ENCODE data around the gene B4GALNT4.
"Not testable (repeated sequence)": the region's sequence is repeated elsewhere in the genome, so short reads cannot be mapped to it uniquely, and the experiment has no call there.

B4GALNT4 gene

DNA sequence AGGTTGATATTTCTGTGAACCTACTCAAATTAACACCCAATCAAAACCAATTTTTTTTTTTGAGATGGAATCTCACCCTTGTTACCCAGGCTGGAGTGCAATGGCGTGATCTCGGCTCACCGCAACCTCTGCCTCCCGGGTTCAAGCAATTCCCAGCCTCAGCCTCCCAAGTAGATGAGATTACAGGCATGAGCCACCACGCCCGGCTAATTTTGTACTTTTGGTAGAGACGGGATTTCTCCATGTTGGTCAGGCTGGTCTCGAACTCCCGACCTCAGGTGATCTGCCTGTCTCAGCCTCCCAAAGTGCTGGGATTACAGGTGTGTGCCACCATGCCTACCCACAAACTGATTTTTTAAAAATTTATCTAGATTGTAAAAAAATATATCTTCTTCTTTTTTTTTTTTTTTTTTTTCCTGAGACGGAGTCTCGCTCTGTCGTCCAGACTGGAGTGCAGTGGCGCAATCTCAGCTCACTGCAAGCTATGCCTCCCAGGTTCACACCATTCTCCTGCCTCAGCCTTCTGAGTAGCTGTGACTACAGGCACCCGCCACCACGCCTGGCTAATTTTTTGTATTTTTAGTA lies 40.7 kb upstream of the B4GALNT4 start:
- not testable (repeated sequence) for H3K27ac ChIP-seq (ENCODE audit: low read length); H3K4me1 ChIP-seq (ENCODE audit: insufficient read depth, low read length); H3K27me3 ChIP-seq (ENCODE audit: insufficient read depth, low read length); H3K9ac ChIP-seq (ENCODE audit: low read depth, low read length); H3K9me3 ChIP-seq (ENCODE audit: insufficient read depth, low read depth, low read length); H3K36me3 ChIP-seq (ENCODE audit: insufficient read depth, low read depth, low read length); H3K4me3 ChIP-seq (ENCODE audit: low read length)

DNA sequence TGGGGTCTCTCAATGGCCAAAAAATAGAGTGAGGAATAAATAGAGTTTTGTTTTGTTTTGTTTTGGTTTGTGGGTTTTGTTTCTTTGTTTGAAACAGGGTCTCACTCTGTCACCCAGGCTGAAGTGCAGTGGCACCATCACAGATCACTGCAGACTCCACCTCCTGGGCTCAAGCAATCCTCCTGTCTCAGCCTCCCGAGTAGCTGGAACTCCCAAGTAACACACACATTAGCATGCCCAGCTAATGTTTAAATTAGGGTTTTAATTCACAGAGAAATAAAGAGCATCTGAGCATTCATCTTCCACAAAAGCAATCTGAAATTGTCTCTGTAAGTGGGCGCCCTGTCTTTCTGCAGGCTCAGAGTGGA lies 39.4 kb upstream of the B4GALNT4 start:
- no peak overlapping the region for H3K27ac ChIP-seq (ENCODE audit: low read length)
- H3K36me3 ChIP-seq (ENCODE audit: insufficient read depth, low read depth, low read length), result no peaks in the 10 kb centered on the region
- no peaks in the 10 kb centered on the region for H3K27me3 ChIP-seq (ENCODE audit: insufficient read depth, low read length)
- no peak overlapping the region for H3K9ac ChIP-seq (ENCODE audit: low read depth, low read length)
- peaks cover 7% of the 10 kb centered on the region; the same call in 1 of the 2 replicates for H3K4me1 ChIP-seq (ENCODE audit: insufficient read depth, low read length)
- no peak overlapping the region for H3K4me3 ChIP-seq (ENCODE audit: low read length)
- peaks cover 6% of the 10 kb centered on the region for H3K9me3 ChIP-seq (ENCODE audit: insufficient read depth, low read depth, low read length)

DNA sequence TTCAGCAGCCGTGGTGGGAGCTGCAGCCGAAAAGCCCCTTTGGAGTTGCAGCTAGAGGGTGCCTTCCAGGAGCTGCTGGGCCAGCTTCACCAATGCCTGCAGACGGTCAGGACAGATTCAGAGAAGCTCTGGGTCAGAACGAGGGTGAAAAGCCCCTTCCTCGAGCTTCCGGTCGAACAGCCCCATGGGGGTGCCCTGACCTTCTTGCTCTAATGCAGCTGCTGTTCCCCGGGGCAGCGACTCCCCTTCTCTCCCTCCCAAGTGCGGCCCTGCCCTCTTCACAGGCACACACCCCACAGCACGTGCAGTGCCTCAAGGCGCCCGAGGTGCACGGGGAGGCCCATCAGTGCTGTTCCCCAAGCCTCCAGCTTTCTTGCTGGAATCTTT lies 39.0 kb upstream of the B4GALNT4 start:
- H3K9me3 ChIP-seq (ENCODE audit: insufficient read depth, low read depth, low read length), result peaks cover 6% of the 10 kb centered on the region
- no peaks in the 10 kb centered on the region for H3K27me3 ChIP-seq (ENCODE audit: insufficient read depth, low read length)
- no peak overlapping the region for H3K27ac ChIP-seq (ENCODE audit: low read length)
- no peak overlapping the region for H3K9ac ChIP-seq (ENCODE audit: low read depth, low read length)
- H3K4me1 ChIP-seq (ENCODE audit: insufficient read depth, low read length), result peaks cover 7% of the 10 kb centered on the region; the same call in 1 of the 2 replicates
- H3K4me3 ChIP-seq (ENCODE audit: low read length), result no peak overlapping the region
- H3K36me3 ChIP-seq (ENCODE audit: insufficient read depth, low read depth, low read length), result no peaks in the 10 kb centered on the region

DNA sequence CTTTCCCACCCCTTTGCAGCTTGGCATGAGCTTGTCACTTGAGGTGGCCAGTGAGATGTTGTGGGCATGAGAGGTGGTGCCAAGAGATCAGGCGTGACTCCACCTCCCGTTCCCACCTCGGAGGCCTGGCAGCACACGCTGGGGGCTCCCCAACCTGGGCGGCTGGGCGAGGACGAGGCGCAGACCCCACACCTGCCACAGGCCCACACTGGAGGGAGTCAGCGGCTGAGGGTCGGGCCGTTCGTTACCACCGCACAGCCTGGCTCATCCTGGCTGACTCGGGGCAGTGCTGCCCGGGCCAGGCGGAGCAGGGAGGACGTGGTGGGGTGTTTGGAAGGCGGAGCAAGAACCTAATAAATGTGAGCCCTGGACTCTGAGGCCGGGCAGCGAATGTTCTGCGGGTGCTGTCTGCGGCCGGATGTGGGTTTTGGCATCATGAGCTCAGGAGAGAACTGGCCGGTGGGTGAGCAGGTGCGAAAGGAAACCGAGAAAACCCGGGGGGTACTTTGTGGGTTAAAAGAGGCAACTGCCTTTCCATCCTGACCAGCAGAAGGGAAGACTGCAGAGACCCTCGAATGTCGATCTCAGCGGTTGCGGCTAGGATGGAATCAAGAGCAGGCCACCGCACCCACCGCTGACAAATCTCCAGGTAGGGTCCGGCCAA lies 38.5 kb upstream of the B4GALNT4 start:
- Histone ChIP-seq H3K9ac (ENCODE audit: low read depth, low read length) (no peak overlapping the region), H3K36me3 (ENCODE audit: insufficient read depth, low read depth, low read length) (no peaks in the 10 kb centered on the region), H3K4me3 (ENCODE audit: low read length) (no peak overlapping the region), H3K27ac (ENCODE audit: low read length) (no peak overlapping the region), H3K9me3 (ENCODE audit: insufficient read depth, low read depth, low read length) (peaks cover 6% of the 10 kb centered on the region), H3K4me1 (ENCODE audit: insufficient read depth, low read length) (peaks cover 12% of the 10 kb centered on the region), H3K27me3 (ENCODE audit: insufficient read depth, low read length) (no peaks in the 10 kb centered on the region)

DNA sequence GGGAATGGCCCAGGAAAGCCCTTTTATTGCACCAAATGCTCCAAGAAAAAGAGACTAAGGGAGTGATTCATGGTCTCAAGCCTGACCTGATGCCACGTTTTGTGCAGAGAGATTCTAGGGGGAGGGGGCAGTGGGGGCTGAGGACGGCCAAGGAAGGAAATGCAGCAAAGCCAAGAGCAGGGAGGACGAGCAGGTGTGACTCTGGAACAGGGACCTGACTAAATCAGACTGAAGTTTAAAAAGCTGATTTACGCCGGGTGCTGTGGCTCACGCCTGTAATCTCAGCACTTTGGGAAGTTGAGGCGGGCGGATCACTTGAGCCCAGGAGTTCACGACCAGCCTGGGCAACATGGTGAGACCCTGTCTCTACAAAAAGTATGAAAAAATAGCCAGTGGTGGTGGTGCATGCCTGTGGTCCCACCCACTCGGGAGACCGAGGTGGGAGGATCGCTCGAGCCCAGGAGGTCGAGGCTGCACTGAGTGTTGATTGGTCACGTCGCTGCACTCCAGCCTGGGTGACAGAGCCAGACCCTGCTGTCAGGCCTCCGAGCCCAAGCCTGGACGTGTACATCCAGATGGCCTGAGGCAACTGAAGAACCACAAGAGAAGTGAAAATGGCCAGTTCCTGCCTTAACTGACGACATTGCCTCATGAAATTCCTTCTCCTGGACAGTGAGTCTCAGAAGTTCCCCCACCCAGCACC lies 37.8 kb upstream of the B4GALNT4 start:
- Histone ChIP-seq H3K4me3 (ENCODE audit: low read length) (no peak overlapping the region), H3K27ac (ENCODE audit: low read length) (no peak overlapping the region)

DNA sequence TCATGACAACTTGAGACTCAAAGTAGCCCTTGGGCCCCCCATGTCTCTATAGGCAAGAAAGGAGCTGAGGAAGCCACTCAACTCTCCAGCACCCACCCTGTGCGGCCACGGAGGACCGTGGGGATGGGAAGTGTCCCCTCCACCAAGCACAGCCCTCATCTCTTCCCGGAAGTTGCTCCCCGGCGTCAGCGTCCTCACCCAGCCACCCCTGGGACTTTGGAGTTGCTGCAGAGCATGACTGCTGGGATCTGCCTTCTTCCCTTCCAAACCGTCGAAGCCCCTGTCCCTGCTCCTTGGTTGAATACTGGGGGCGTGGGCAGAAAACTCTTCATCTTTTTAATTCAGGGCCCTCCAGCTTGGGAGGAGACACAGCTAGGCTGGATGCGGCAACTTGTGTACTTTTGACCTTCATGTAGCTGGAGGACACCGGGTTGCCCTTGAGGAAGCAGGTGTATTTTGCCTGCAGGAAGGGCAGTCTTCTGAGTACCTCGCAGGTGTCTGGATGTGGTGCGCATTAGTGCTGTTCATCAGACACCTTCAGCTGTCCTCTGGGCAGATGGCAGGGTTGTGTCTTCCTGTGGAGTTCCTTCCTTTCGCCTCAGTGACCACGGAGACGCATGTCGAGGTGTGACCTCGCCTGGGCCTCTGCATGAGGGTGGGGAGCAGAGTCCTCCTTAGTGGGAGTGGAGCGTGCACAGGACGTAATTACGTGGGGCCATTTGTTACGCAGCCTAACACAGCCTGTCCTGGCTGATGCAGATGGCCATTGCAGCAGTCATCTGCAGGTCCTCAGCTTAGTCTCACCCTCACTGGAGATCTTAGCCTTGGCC lies 36.4 kb upstream of the B4GALNT4 start:
- H3K4me3 ChIP-seq (ENCODE audit: low read length), result no peak overlapping the region
- H3K27ac ChIP-seq (ENCODE audit: low read length), result no peak overlapping the region
- H3K9me3 ChIP-seq (ENCODE audit: insufficient read depth, low read depth, low read length), result peaks cover 6% of the 10 kb centered on the region
- peaks cover 23% of the 10 kb centered on the region for H3K4me1 ChIP-seq (ENCODE audit: insufficient read depth, low read length)
- no peaks in the 10 kb centered on the region for H3K36me3 ChIP-seq (ENCODE audit: insufficient read depth, low read depth, low read length)
- H3K27me3 ChIP-seq (ENCODE audit: insufficient read depth, low read length), result no peaks in the 10 kb centered on the region
- no peak overlapping the region for H3K9ac ChIP-seq (ENCODE audit: low read depth, low read length)

More for the DNA sequence above, 37.8 kb upstream of the B4GALNT4 start:
- H3K4me1 ChIP-seq (ENCODE audit: insufficient read depth, low read length), result peaks cover 19% of the 10 kb centered on the region
- no peaks in the 10 kb centered on the region for H3K27me3 ChIP-seq (ENCODE audit: insufficient read depth, low read length)
- H3K9ac ChIP-seq (ENCODE audit: low read depth, low read length), result no peak overlapping the region
- H3K9me3 ChIP-seq (ENCODE audit: insufficient read depth, low read depth, low read length), result peaks cover 6% of the 10 kb centered on the region
- H3K36me3 ChIP-seq (ENCODE audit: insufficient read depth, low read depth, low read length), result no peaks in the 10 kb centered on the region

DNA sequence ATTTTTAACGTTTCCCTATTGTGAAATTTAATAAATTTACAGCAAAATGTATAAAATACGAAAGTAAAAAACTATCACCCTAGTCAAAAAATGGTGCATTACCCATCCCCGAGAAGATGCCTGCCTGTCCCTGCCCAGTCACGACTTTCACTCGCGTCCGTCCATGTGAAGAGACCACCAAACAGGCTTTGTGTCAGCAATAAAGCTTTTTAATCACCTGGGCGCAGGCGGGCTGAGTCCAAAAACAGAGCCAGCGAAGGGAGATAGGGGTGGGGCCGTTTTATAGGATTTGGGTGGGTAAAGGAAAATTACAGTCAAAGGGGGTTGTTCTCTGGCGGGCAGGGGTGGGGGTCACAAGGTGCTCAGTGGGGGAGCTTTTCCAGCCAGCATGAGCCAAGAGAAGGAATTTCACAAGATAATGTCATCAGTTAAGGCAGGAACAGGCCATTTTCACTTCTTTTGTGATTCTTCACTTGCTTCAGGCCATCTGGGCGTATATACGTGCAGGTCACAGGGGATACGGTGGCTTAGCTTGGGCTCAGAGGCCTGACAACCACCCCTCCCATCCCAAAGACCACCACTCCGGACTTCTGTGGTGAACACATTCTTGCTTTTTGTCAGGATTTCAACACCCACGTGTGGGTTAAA lies 35.6 kb upstream of the B4GALNT4 start:
- H3K27ac ChIP-seq (ENCODE audit: low read length); H3K4me3 ChIP-seq (ENCODE audit: low read length); H3K36me3 ChIP-seq (ENCODE audit: insufficient read depth, low read depth, low read length); H3K9me3 ChIP-seq (ENCODE audit: insufficient read depth, low read depth, low read length); H3K27me3 ChIP-seq (ENCODE audit: insufficient read depth, low read length): not testable (repeated sequence)
- H3K4me1 ChIP-seq (ENCODE audit: insufficient read depth, low read length), result peaks cover 23% of the 10 kb centered on the region
- peak overlapping the region; percentile 44 for H3K9ac ChIP-seq (ENCODE audit: low read depth, low read length)

DNA sequence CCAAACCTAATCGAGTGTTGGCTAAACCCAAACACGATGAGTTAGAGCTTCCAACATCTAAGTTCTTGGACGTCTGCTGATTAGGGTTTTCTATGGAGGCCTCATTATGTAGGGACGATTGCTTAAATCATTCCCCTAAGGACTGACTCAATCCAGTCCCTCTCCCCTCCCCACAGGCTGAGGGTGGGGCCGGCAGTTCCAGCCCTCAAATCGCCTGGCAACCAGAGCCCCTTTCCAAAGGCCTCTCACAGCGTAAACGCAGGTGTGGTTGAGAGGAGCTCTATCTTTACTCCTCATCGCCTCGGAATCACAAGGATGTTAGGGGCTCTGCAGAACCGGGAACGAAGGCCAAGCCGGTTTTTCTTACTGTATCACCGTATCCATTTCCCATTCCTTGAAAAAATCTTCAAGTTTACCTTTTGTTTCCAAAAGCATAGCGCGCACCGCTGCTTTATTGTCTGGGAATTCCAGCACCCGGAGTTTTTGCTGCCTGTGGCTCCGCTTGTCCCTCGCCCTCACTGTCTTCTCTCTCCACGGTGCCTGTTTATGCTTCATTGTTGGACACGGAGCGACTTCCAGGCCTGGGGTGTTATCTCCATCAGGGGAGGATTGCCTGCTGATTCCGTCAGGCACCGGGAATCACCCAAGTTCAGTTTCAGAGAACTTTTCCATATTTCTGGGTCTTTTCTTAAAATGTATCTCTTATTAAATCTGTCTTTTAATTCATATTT lies 34.9 kb upstream of the B4GALNT4 start:
- H3K4me1 ChIP-seq (ENCODE audit: insufficient read depth, low read length), result peaks cover 23% of the 10 kb centered on the region
- H3K4me3 ChIP-seq (ENCODE audit: low read length), result peak overlapping the region; percentile 23; the same call in 1 of the 2 replicates
- H3K9me3 ChIP-seq (ENCODE audit: insufficient read depth, low read depth, low read length), result peaks cover 6% of the 10 kb centered on the region
- no peak overlapping the region for H3K27ac ChIP-seq (ENCODE audit: low read length)
- H3K27me3 ChIP-seq (ENCODE audit: insufficient read depth, low read length), result no peaks in the 10 kb centered on the region
- no peaks in the 10 kb centered on the region for H3K36me3 ChIP-seq (ENCODE audit: insufficient read depth, low read depth, low read length)
- H3K9ac ChIP-seq (ENCODE audit: low read depth, low read length), result peak overlapping the region; percentile 44

DNA sequence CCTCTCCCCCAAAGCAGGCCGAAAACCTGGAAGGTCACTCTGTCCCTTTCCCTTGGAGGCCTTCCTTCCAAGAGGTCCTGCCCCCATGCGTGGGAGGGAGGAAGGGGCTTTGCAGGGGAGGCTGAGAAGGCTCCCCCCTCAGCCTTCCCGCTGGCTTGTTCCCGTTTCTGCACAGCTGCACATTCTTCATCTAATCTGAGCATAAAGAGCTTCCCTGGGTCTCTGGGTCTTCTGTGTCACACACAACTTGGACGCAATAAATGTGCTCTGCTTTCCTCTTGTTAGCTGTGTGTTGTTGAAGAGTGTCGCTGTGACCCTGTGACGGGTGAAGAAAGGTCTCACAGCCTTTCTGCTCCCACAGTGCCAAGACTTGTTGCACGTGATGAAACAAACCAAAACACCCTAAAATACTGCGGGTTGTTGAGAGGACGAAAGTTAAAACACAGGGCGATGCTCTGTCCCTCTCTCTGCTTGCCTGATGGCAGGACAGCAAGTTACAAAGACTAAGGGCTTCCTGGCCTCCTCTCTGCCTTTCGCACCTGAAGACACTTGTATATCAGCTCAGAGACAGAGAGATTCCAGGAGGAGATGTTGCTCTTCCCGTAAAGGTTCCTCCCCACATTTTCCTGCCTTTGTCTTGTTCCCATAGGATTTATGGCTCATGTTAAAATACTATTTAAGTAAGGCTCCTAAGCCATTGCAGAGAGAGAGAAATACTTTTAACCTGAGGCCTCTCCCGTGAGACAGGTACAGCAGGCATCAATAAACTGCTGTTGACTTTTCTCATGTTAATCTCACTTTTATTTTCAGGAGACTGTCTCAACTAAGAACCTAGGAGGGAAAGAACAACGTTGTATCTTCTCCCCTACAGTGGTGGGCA lies 33.3 kb upstream of the B4GALNT4 start:
- H3K27ac ChIP-seq (ENCODE audit: low read length), result no peak overlapping the region
- H3K27me3 ChIP-seq (ENCODE audit: insufficient read depth, low read length), result no peaks in the 10 kb centered on the region
- no peaks in the 10 kb centered on the region for H3K36me3 ChIP-seq (ENCODE audit: insufficient read depth, low read depth, low read length)
- peak overlapping the region; percentile 54; the same call in 1 of the 2 replicates for H3K9ac ChIP-seq (ENCODE audit: low read depth, low read length)
- H3K4me1 ChIP-seq (ENCODE audit: insufficient read depth, low read length), result peaks cover 35% of the 10 kb centered on the region
- peaks cover 6% of the 10 kb centered on the region for H3K9me3 ChIP-seq (ENCODE audit: insufficient read depth, low read depth, low read length)
- H3K4me3 ChIP-seq (ENCODE audit: low read length), result no peak overlapping the region

DNA sequence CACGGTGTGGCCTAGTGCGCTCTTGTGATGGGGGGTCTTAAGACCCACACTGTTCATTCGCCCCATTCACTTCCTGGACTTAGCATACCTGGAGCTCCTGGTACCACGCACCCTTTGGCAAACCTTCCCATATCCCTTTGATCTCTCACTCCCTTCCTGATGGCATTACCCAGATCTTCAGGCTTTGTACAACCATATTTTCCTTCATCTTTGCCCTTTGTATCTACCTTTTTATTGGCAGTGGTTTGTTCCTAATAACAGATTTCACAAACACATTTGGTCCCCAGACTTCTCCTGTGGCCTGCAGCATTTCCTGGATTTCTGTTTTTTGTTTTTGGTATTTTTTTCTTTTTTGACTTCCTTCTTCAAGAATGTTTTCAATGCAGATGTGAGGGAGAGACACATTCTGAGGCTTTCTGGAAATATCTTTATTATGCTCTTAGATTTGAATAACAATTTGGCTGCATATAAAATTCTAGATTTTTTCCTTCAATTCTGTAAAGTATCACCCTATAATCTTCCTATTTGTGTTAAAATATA lies 32.6 kb upstream of the B4GALNT4 start:
- H3K27me3 ChIP-seq (ENCODE audit: insufficient read depth, low read length), result no peaks in the 10 kb centered on the region
- no peak overlapping the region for H3K27ac ChIP-seq (ENCODE audit: low read length)
- peaks cover 6% of the 10 kb centered on the region for H3K9me3 ChIP-seq (ENCODE audit: insufficient read depth, low read depth, low read length)
- H3K36me3 ChIP-seq (ENCODE audit: insufficient read depth, low read depth, low read length), result no peaks in the 10 kb centered on the region
- H3K4me1 ChIP-seq (ENCODE audit: insufficient read depth, low read length), result peaks cover 37% of the 10 kb centered on the region
- peak overlapping the region; percentile 54; the same call in 1 of the 2 replicates for H3K9ac ChIP-seq (ENCODE audit: low read depth, low read length)
- H3K4me3 ChIP-seq (ENCODE audit: low read length), result no peak overlapping the region
